Stimulated activated CD8-positive, alpha-beta memory T cell treated with anti-CD3 and anti-CD28 coated beads, Interleukin-4, amount 100 ng/mL, for 4 hours (primary cell): ENCODE results near the gene MAN1C1.

Experiments
- DNase-seq, 2 donors: peaks; one replicate each; pipeline ENCODE4 v3.0.0-alpha.2; 2020; ENCODE audit warnings: low read depth in 2 of 2, low spot score in 1 of 2

MAN1C1 gene

DNA sequence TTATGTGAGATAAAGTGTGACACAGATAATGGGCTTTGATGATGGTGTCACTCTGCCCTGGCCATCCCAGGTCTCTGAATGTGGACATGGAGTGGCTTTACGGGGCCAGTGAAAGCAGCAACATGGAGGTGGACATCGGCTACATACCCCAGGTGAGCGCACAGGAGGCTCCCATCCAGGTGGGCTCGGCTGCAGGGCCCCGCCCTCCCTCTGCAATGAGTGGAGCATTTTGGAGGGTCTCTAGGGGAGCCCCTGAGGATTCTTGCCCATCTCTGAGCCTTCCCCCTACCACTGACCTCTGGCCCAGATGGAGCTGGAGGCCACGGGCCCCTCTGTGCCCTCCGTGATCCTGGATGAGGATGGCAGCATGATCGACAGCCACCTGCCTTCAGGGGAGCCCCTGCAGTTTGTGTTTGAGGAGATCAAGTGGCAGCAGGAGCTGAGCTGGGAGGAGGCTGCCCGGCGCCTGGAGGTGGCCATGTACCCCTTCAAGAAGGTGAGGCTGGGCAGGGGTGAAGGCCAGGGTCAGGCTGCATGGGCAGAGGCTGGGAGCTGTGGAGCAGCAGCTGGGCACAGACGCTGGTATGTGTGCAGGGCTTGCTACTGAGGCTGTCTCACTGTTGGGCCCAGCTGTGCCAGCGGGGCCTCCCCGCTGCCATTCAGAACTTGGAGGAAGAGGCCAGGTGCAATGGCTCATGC is 194.9 kb downstream of the MAN1C1 start:
- DNase-seq: no peak

DNA sequence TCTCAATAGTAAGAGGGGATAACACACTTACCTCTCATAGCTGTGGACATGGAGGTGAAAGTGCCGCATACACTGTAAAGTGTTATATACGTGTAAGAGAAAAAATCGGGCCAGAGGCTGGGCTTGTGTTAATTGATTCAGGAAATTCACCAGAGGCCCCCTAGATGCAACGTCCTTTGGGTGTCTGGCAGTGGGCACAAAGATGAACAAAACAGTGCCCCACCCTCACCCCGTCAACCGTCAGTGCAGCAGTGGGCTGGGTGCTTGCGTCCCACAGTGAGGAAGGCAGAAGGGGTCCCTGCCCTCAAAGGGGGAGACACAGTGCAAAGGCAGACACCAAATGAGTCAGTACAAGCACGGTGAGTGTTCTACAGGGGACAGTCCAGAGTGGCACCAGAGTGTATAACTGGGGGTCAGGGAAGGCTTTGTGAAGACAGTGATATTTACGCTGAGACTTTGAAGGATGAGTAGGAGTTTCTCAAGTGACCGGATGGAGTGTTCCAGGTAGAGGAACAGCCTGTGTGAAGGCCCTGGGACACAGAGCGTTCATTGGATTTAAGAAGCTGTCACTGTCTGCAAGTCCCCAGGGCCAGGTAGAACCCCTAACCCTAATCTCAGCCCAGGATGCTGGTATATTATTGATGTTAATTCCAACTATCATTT is 196.6 kb downstream of the MAN1C1 start:
- DNase-seq: no peak

- DNase-seq: no peak
Observed at GRCh38 chr1:25813734-25814471, 197.3 kb downstream of the MAN1C1 start.

GRCh38 chr1:25814549-25815087 is 198.0 kb downstream of the MAN1C1 start:
- DNase-seq: no peak

GRCh38 chr1:25815208-25816111 is 198.9 kb downstream of the MAN1C1 start:
- no peak for DNase-seq

- DNase-seq: no peak
Observed at GRCh38 chr1:25816112-25816718, 199.6 kb downstream of the MAN1C1 start.

DNA sequence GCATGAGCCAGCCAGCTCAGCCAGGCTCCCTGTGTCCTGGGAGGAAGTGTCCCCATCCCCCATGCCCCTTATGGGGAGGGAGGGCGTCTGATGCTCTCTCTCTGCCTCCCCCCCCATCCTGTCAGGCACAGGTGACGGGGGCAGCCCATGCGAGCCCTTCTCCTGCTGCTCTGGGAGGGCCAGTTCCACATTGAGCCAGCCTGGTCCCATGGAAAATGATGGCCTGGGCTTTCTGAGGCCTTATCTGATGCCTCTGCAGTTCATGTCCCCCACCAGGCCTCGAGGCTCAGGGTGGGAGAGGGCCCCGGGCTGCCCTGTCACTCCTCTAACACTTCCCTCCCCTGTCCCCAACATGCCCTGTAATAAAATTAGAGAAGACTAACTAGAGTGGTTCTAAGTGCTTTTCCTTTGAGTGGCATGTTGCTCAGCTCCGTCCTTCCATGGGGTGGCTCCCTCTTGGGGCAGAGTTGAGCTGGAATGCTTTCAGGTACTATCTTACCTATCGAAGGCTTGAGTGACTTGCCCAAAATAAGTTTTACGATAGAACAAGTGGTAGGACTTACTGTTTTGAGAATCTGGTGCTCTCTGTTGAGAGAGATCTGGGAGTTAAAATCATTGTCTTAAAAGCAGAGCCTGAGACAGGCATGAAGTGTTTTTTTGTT is 201.4 kb downstream of the MAN1C1 start:
- no peak for DNase-seq

DNA sequence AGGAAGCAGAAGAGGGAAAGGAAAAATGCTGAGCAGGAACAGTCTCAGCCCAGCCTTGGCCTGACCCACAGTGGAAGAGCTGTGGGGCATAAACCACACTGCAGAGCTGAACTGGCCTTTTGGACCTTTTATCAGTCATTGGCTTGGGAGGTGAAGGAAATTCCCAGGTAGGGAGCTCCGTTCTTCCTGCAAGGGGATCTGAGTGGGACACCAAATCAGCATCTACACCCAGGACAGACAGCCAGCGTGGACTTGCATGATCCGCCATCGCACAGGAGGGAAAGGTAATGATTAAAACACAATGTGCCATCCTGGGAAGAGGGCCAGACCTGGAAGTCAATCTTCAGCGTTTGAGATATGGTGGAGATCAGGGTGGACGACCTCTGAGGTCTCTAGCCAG is 202.0 kb downstream of the MAN1C1 start:
- no peak for DNase-seq

GRCh38 chr1:25819491-25820246 is 203.1 kb downstream of the MAN1C1 start, which contains the start of gene MTFR1L:
Gene MTFR1L (plus strand): TSS chr1:25819954. CDS start chr1:25823105, 3,151 bp downstream.
- peak; percentile 85 to 91 for DNase-seq

DNA sequence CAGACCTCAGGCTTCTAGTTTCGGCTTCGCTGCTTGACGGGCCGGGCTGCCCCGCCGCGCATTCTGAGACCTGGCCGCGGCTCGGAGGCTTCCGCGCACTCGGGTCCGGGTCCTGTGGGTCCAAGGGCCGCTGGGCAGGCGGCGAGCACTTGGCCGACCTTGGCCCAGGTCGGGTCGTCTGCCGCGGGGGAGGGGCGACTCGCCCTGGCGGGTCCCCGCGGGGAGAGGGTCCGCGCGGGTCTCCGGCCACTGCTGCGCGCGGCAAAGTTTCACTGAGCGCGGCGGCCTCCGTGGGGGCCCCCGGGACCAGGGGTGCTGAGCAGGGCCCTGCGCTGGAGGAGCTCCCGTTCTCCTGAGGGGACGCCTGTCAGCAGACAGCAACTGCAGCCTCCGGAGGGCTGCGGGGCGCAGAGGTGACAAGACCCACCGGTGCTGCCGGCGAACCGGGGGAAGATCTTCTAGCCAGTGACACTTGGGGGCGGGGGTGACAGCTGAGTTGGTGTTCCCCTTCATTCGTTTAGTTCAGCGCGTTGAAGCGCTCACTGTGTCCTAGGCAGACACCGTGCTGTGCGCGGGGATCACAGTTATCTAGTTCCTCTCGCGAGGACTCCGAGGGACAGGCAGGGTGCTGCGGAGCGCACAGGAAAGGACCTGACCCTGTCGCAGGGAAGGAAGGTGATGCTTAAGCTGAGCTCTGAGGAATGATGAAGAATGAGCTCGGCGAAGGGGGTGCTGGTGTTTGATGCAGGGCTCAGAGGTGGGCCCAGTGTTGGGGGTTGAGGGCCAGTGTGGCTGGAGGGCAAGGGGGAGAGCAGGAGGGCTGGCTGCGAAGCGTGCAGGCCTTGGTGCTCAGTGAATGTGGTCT is 203.9 kb downstream of the MAN1C1 start:
- peak in 1 of 2 donors; percentile 46 for DNase-seq

- no peak for DNase-seq
Observed at GRCh38 chr1:25821112-25821476, 204.5 kb downstream of the MAN1C1 start.

DNA sequence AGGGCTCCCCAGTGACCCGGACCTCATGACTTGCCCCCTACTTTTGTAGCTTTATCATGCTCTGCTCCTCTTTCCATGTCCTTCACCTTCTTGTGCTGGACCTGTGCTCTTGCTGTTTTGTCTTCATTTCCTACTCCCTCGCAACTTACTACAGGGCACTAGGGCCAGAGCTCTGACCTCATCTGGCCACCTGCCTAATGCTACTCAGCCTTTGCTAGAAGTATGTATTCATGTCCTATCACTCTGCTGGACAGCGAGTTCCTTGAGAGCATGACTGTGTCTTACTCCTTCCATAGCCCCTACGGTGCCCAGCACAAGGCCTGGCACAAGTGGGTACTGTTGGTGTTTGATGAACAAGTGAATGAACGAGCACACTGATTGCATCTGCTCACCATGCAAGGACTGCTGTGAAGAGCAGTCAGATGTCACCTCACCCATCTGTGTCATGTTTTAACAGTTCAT is 205.1 kb downstream of the MAN1C1 start:
- DNase-seq: no peak

- no peak for DNase-seq
Observed at GRCh38 chr1:25825605-25826004, 209.0 kb downstream of the MAN1C1 start.

- DNase-seq: no peak
Observed at GRCh38 chr1:25826571-25826970, 210.0 kb downstream of the MAN1C1 start.

DNA sequence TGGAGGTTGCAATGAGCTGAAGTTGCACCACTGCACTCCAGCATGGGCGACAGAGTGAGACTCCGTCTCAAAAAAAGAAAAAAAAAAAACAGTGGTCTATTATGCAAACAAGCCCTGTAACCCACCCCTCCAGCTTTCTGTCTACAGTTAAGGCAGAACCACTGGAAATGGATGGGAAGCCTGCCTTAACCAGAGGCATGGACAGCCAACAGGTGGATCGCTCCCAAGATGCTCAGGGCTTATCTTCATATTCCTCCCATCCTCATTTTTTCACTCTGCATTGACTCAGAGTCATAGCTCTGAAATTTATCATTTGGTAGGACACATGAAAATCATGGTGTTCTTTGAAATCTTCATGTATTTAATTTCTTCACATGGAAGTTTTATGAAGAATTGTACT is 211.9 kb downstream of the MAN1C1 start:
- DNase-seq: no peak

GRCh38 chr1:25829046-25829445 is 212.5 kb downstream of the MAN1C1 start:
- no peak for DNase-seq

- DNase-seq: no peak
Observed at GRCh38 chr1:25831569-25832196, 215.1 kb downstream of the MAN1C1 start.
